HepG2 (cell line): ENCODE data around the gene HUNK. TPM values are rescaled to one million over a fixed set of nuclear protein-coding genes. Genes with fewer than 3 reads are reported as not detected.

Experiments used
- ATAC-seq: fragments of 200-7000 bp; cut with Tn5 transposase; 3 replicates; pipeline ENCODE4 v1.9.1; 2020; ENCODE audit warnings: mild to moderate bottlenecking, moderate library complexity
- BruUV-seq: library from RNA; stranded (reverse); fragments of 400-500 nt; replicated peaks from 2 replicates; lab custom pipeline; 2021; lab: Mats Ljungman, UMichigan
- CTCF ChIA-PET: fragments of 300-600 bp; formaldehyde crosslinking; extraction: SDS; loops from one replicate; lab custom pipeline; 2021; ENCODE audit warnings: low total read pairs, inconsistent platforms, low intra/inter-chr PET ratio; lab: Yijun Ruan, JAX
- POLR2A ChIA-PET: fragments of 350-600 bp; sonication (Branson Sonifier 250); formaldehyde crosslinking; loops from one replicate; lab custom pipeline; 2020; ENCODE audit warnings: antibody characterized with exemption, inconsistent platforms; lab: Yijun Ruan, JAX
- DNase-seq: peaks from one replicate; pipeline ENCODE4 v3.0.0-alpha.2; 2015; ENCODE audit warnings: low spot score
- FAIRE-seq: peaks from 3 replicates; lab custom pipeline; 2011; peaks lifted over from hg19 to GRCh38; lab: Jason Lieb, UNC
- H2AFZ ChIP-seq: one replicate; pipeline ENCODE4 v1.6.1; 2011; ENCODE audit warnings: low read length, inconsistent platforms
- H3K27ac ChIP-seq: fragments of 300-600 bp; 3 replicates; pipeline ENCODE4 v1.8.0; 2011; ENCODE audit warnings: mixed run types, mild to moderate bottlenecking, mixed read lengths, low read length, inconsistent platforms; ENCODE audit not compliant: insufficient read depth; ENCODE audit errors: extremely low read length
- H3K27me3 ChIP-seq, 2 experiments: fragments of 200-600 bp in 1 of 2; 2 replicates in 1 of 2; 3 replicates in 1 of 2; pipeline versions ENCODE4 v1.6.0 to v1.8.0; 2011; ENCODE audit warnings: low read length in 2 of 2, mild to moderate bottlenecking in 2 of 2, moderate library complexity in 2 of 2, inconsistent platforms in 1 of 2; ENCODE audit not compliant: insufficient read depth in 2 of 2, control insufficient read depth in 1 of 2
- H3K36me3 ChIP-seq, 2 experiments: fragments of 200-600 bp in 1 of 2; replicated peaks in 1 of 2; 2 replicates in 1 of 2; 3 replicates in 1 of 2; pipeline versions ENCODE4 v1.5.1 to v1.8.0; 2011; ENCODE audit warnings: low read length in 2 of 2, inconsistent platforms in 1 of 2; ENCODE audit not compliant: insufficient read depth in 2 of 2, control insufficient read depth in 1 of 2
- H3K4me1 ChIP-seq: 2 replicates; pipeline ENCODE4 v1.5.1; 2012; ENCODE audit warnings: low read length, inconsistent platforms; ENCODE audit not compliant: insufficient read depth
- H3K4me2 ChIP-seq: 2 replicates; pipeline ENCODE4 v1.6.0; 2011; ENCODE audit warnings: low read depth, low read length, inconsistent platforms
- H3K4me3 ChIP-seq, 3 experiments: fragments of 200-600 bp in 1 of 3; sonication (generic), shearing (Covaris generic) in 1 of 3; replicated peaks in 1 of 3; 2 replicates each; pipeline ENCODE4 v1.5.1; 2011 to 2016; ENCODE audit warnings: low read length in 3 of 3, inconsistent platforms in 2 of 3, low read depth in 2 of 3, mild to moderate bottlenecking in 2 of 3, control low read depth in 1 of 3, mixed read lengths in 1 of 3; ENCODE audit not compliant: insufficient read depth in 1 of 3
- H3K79me2 ChIP-seq: one replicate; pipeline ENCODE4 v1.6.1; 2011; ENCODE audit warnings: low read length, inconsistent platforms; ENCODE audit not compliant: insufficient read depth
- H3K9ac ChIP-seq: 2 replicates; pipeline ENCODE4 v1.6.0; 2011; ENCODE audit warnings: mild to moderate bottlenecking, low read depth, low read length, inconsistent platforms; ENCODE audit not compliant: insufficient read depth
- H3K9me3 ChIP-seq: 2 replicates; pipeline ENCODE4 v1.5.1; 2012; ENCODE audit warnings: mild to moderate bottlenecking, low read length
- H4K20me1 ChIP-seq: 2 replicates; pipeline ENCODE4 v1.6.0; 2011; ENCODE audit warnings: inconsistent platforms, mild to moderate bottlenecking, low read length, moderate library complexity; ENCODE audit not compliant: insufficient read depth
- PAWR ChIP-seq: sonication (generic); formaldehyde crosslinking; IDR thresholded peaks from 2 replicates; pipeline ENCODE4 v1.4.0; 2020; ENCODE audit warnings: missing genetic modification reagents, mild to moderate bottlenecking, borderline replicate concordance
- ZNF280D ChIP-seq: sonication (generic); formaldehyde crosslinking; IDR thresholded peaks from 2 replicates; pipeline ENCODE4 v1.5.1; 2020; ENCODE audit warnings: mild to moderate bottlenecking, missing genetic modification reagents
- ZSCAN31 ChIP-seq: sonication (generic); formaldehyde crosslinking; IDR thresholded peaks from 2 replicates; pipeline ENCODE4 v1.5.0; 2020; ENCODE audit warnings: low read depth, mild to moderate bottlenecking, missing genetic modification reagents
- WGBS: methylation state at CpG from one replicate; pipeline ENCODE4 v1.1.6; 2017; ENCODE audit warnings: low lambda C conversion rate; 5-methylcytosine and 5-hydroxymethylcytosine counted together
- in situ Hi-C: cut with HindIII; loops from 2 replicates; pipeline ENCODE4 v1.10.0; 2017; ENCODE audit warnings: low pct_unique_long_range_greater_than_20kb; ENCODE audit not compliant: extremely low pct_ligation_motif_present
- intact Hi-C: fragments of 100-400 bp; cut with micrococcal nuclease; formaldehyde crosslinking; loops from one replicate; pipeline ENCODE4 v1.10.0; 2022; ENCODE audit not compliant: unreplicated experiment
- polyA plus RNA-seq, 8 experiments: library from polyadenylated mRNA; depleted of rRNA in 3 of 8; stranded (reverse) in 7 of 8; unstranded in 1 of 8; fragments of >200 nt; fragmentation: Illumina TruSeq in 4 of 8; extraction: Trizol in 4 of 8; gene quantifications; 2 replicates each; pipeline versions ENCODE4 v1.2.1 to v1.2.3, GENCODE V29; 2011 to 2016; ENCODE audit warnings: low read depth in 4 of 8, missing spikeins in 1 of 8, mixed read lengths in 1 of 8; ENCODE audit not compliant: insufficient read depth in 1 of 8
- total RNA-seq, 5 experiments: library from RNA; depleted of rRNA; stranded (reverse); fragments of >200 nt; fragmentation: Illumina TruSeq; extraction: Trizol; gene quantifications; 2 replicates each; pipeline ENCODE4 v1.2.3, GENCODE V29; 2016; ENCODE audit warnings: low read depth in 1 of 5

HUNK gene
- total and polyA plus RNA-seq, 2 of the 13 experiments (the other 11 are each of a cell fraction or from before 2014, with no cell fraction given): 1.8 to 1.9 TPM

- TF ChIP-seq ZNF280D (CRISPR knock-in tag) (no peak), PAWR (CRISPR knock-in tag) (no peak)
Observed at GRCh38 chr21:31974454-31974985, 101.7 kb downstream of the HUNK start (continued).

GRCh38 chr21:31975491-31975890 lies 102.7 kb downstream of the HUNK start:
- Histone ChIP-seq H3K4me2 (no peak overlapping the region), H3K27me3 (no peaks in the 10 kb centered on the region), H3K27ac (no peak overlapping the region), H4K20me1 (no peaks in the 10 kb centered on the region), H3K79me2 (no peaks in the 10 kb centered on the region), H3K36me3 (peaks cover 2 to 7% of the 10 kb centered on the region in 2 experiments; a peak in 4 of 5 replicates), H3K4me1 (no peaks in the 10 kb centered on the region), H3K9me3 (no peaks in the 10 kb centered on the region), H3K4me3 (no peak overlapping the region), H3K9ac (no peak overlapping the region), H2AFZ (no peak overlapping the region)
- FAIRE-seq: no peak
- ATAC-seq: no peak
- BruUV-seq: no TSS peak
- in situ Hi-C loops: loop anchor here (25.0 kb wide), 1 partner anchor 287 kb away; no protein-coding TSS in a partner anchor
- intact Hi-C loops: no loop called here
- no peak for TF ChIP-seq ZSCAN31 (CRISPR knock-in tag)
- DNase-seq: no peak
- ChIA-PET CTCF (no interaction called here), POLR2A (no interaction called here)
- WGBS: 83% methylated on average over 6 of the region's 6 CpGs
